CD14-positive monocyte (primary cell): ENCODE results near the gene IL18RAP. TPM values are rescaled to one million over a fixed set of nuclear protein-coding genes. Genes with fewer than 3 reads are reported as not detected.

Source experiments
- DNase-seq, 3 donors: peaks; one replicate each; pipeline ENCODE4 v3.0.0-alpha.2; 2011 to 2022
- H2AFZ ChIP-seq: 2 replicates; pipeline ENCODE4 v1.6.0; 2012; ENCODE audit warnings: mild to moderate bottlenecking, low read depth, low read length, inconsistent platforms; ENCODE audit not compliant: insufficient read depth, poor library complexity, severe bottlenecking
- H3K27ac ChIP-seq, 2 donors: 1 replicate in 1 of 2; 2 replicates in 1 of 2; pipeline ENCODE4 v1.5.1; 2012 to 2013; ENCODE audit warnings: low read length in 2 of 2, control low read depth in 1 of 2, inconsistent platforms in 1 of 2, low read depth in 1 of 2, mild to moderate bottlenecking in 1 of 2
- H3K27me3 ChIP-seq, 2 donors: one replicate each; pipeline versions ENCODE4 v1.6.0 to v1.6.1; 2011 to 2013; ENCODE audit warnings: low read length in 2 of 2; ENCODE audit not compliant: control insufficient read depth in 2 of 2, insufficient read depth in 2 of 2
- H3K36me3 ChIP-seq, 2 donors: replicated peaks in 1 of 2; 1 replicate in 1 of 2; 2 replicates in 1 of 2; pipeline versions ENCODE4 v1.5.1 to v1.6.1; 2012 to 2013; ENCODE audit warnings: low read length in 2 of 2, control low read depth in 1 of 2, inconsistent platforms in 1 of 2, mild to moderate bottlenecking in 1 of 2; ENCODE audit not compliant: insufficient read depth in 2 of 2, control insufficient read depth in 1 of 2
- H3K4me1 ChIP-seq, 2 donors: 1 replicate in 1 of 2; 2 replicates in 1 of 2; pipeline versions ENCODE4 v1.5.1 to v1.6.1; 2012 to 2013; ENCODE audit warnings: low read length in 2 of 2, control low read depth in 1 of 2, inconsistent platforms in 1 of 2, mild to moderate bottlenecking in 1 of 2, moderate library complexity in 1 of 2; ENCODE audit not compliant: insufficient read depth in 2 of 2, control insufficient read depth in 1 of 2
- H3K4me2 ChIP-seq: replicated peaks from 2 replicates; pipeline ENCODE3; 2012; ENCODE audit warnings: low read length, moderate library complexity, mild to moderate bottlenecking; ENCODE audit not compliant: poor library complexity, severe bottlenecking; ENCODE audit errors: extremely low read depth
- H3K4me3 ChIP-seq, 3 experiments: fragments of 200-600 bp in 1 of 3; sonication (generic) in 1 of 3; replicated peaks in 1 of 3; 1 replicate in 2 of 3; 2 replicates in 1 of 3; pipeline ENCODE4 v1.5.1; 2011 to 2013; ENCODE audit warnings: low read length in 3 of 3, mild to moderate bottlenecking in 3 of 3, control low read depth in 2 of 3, low read depth in 2 of 3, inconsistent platforms in 1 of 3, moderate library complexity in 1 of 3
- H3K79me2 ChIP-seq: 2 replicates; pipeline ENCODE4 v1.6.0; 2012; ENCODE audit warnings: mild to moderate bottlenecking, control low read depth, inconsistent platforms, low read length, moderate library complexity; ENCODE audit not compliant: insufficient read depth
- H3K9ac ChIP-seq: 2 replicates; pipeline ENCODE4 v1.6.0; 2017; ENCODE audit warnings: low read length, mild to moderate bottlenecking; ENCODE audit not compliant: insufficient read depth, poor library complexity, severe bottlenecking
- H3K9me3 ChIP-seq, 2 donors: replicated peaks in 1 of 2; 1 replicate in 1 of 2; 2 replicates in 1 of 2; pipeline versions ENCODE4 v1.5.1 to v1.6.1; 2012 to 2013; ENCODE audit warnings: low read length in 2 of 2, control low read depth in 1 of 2; ENCODE audit not compliant: control insufficient read depth in 1 of 2, insufficient read depth in 1 of 2
- H4K20me1 ChIP-seq: 2 replicates; pipeline ENCODE4 v1.6.0; 2012; ENCODE audit warnings: mild to moderate bottlenecking, low read length, control low read depth, moderate library complexity; ENCODE audit not compliant: insufficient read depth
- H3K27ac Mint-ChIP-seq, 7 donors: one replicate each; pipeline ENCODE4 v1.8.0; 2020; ENCODE audit warnings: mild to moderate bottlenecking in 7 of 7, mixed read lengths in 7 of 7, moderate library complexity in 6 of 7, inconsistent platforms in 2 of 7
- H3K27me3 Mint-ChIP-seq, 3 donors: one replicate each; pipeline ENCODE4 v1.8.0; 2021 to 2022; ENCODE audit warnings: low read depth in 3 of 3, mild to moderate bottlenecking in 3 of 3, mixed read lengths in 3 of 3, moderate library complexity in 3 of 3, inconsistent platforms in 1 of 3
- H3K36me3 Mint-ChIP-seq, 2 donors: one replicate each; pipeline ENCODE4 v1.8.0; 2020; ENCODE audit warnings: mixed read lengths in 2 of 2, inconsistent platforms in 1 of 2, mild to moderate bottlenecking in 1 of 2
- H3K4me1 Mint-ChIP-seq: one replicate; pipeline ENCODE4 v1.8.0; 2020; ENCODE audit warnings: mild to moderate bottlenecking, mixed read lengths
- H3K4me3 Mint-ChIP-seq, 2 donors: one replicate each; pipeline ENCODE4 v1.8.0; 2020; ENCODE audit warnings: mild to moderate bottlenecking in 2 of 2, mixed read lengths in 2 of 2, moderate library complexity in 1 of 2
- H3K9me3 Mint-ChIP-seq, 7 donors: one replicate each; pipeline ENCODE4 v1.8.0; 2020 to 2022; ENCODE audit warnings: mixed read lengths in 7 of 7, mild to moderate bottlenecking in 6 of 7, moderate library complexity in 6 of 7, inconsistent platforms in 2 of 7
- CTCF ChIP-seq: fragments of 200-600 bp; IDR thresholded peaks from one replicate; pipeline ENCODE4 v1.8.0; 2022; ENCODE audit warnings: antibody characterized with exemption, mild to moderate bottlenecking
- WGBS: methylation state at CpG from one replicate; pipeline ENCODE4 v1.1.5; 2013; ENCODE audit warnings: missing lambda C conversion rate; ENCODE audit not compliant: insufficient coverage; 5-methylcytosine and 5-hydroxymethylcytosine counted together
- intact Hi-C, 2 donors: fragments of 100-400 bp; cut with micrococcal nuclease; formaldehyde crosslinking; loops; one replicate each; pipeline versions ENCODE4 v1.15.0 to v1.15.1; 2023
- polyA plus RNA-seq, 3 donors: library from polyadenylated mRNA; depleted of rRNA in 1 of 3; unstranded in 2 of 3; stranded (reverse) in 1 of 3; fragments of 300-500 nt in 2 of 3; fragments of >200 nt in 1 of 3; fragmentation: Illumina TruSeq in 2 of 3; gene quantifications; 1 replicate in 2 of 3; 2 replicates in 1 of 3; pipeline ENCODE4 v1.2.3, GENCODE V29; 2012 to 2021

Gene IL18RAP
- polyA plus RNA-seq, 3 donors: 0.24 TPM; not detected in 2

GRCh38 chr2:102474785-102475184 is 51.8 kb downstream of the IL18RAP start:
- intact Hi-C loops: loop anchor here (5.0 kb wide), 2 partner anchors 118 to 143 kb away; partner anchors contain the start of gene SLC9A2 (in 2 of the 2)

DNA sequence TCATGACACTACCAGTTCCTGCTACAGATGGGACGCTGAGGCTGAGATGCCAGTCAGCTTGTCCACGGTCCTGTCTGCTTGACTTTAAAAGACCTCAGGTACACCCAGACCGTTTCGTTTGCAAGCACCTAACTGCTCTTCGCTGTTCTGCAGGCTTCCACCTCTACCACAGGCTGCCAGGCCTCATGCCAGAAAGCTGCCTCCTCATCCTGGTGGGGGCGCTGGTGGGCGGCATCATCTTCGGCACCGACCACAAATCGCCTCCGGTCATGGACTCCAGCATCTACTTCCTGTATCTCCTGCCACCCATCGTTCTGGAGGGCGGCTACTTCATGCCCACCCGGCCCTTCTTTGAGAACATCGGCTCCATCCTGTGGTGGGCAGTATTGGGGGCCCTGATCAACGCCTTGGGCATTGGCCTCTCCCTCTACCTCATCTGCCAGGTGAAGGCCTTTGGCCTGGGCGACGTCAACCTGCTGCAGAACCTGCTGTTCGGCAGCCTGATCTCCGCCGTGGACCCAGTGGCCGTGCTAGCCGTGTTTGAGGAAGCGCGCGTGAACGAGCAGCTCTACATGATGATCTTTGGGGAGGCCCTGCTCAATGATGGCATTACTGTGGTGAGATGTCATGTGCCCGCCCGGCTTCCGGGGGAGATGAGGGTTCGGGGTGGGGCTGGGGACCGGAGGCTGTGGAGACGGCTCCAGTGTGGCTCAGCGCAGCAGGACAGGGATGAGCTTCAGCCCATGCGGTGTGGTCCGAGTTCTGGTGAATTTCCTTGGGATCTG is 55.9 kb downstream of the IL18RAP start:
- no peak overlapping the region for H3K27ac Mint-ChIP-seq
- peaks cover 0 to 4% of the 10 kb centered on the region in 2 donors for H3K27me3 ChIP-seq
- no peak for DNase-seq
- WGBS: 95% methylated on average over 23 of the region's 36 CpGs
- no peak for TF ChIP-seq CTCF
- H3K4me2 ChIP-seq: no peak overlapping the region
- H4K20me1 ChIP-seq: no peaks in the 10 kb centered on the region
- H3K79me2 ChIP-seq: no peaks in the 10 kb centered on the region
- H2AFZ ChIP-seq: no peak overlapping the region
- no peak overlapping the region for H3K9ac ChIP-seq
- no peak overlapping the region for H3K4me3 ChIP-seq
- H3K27me3 Mint-ChIP-seq: peaks cover 0 to 15% (median 4%) of the 10 kb centered on the region in 3 donors
- intact Hi-C loops: no loop called here
- H3K27ac ChIP-seq: no peak overlapping the region
- no peaks in the 10 kb centered on the region for H3K4me1 Mint-ChIP-seq
- no peaks in the 10 kb centered on the region for H3K9me3 ChIP-seq
- no peak overlapping the region for H3K4me3 Mint-ChIP-seq
- H3K36me3 Mint-ChIP-seq: no peaks in the 10 kb centered on the region
- no peaks in the 10 kb centered on the region for H3K36me3 ChIP-seq
- H3K4me1 ChIP-seq: no peaks in the 10 kb centered on the region
- H3K9me3 Mint-ChIP-seq: peaks cover 0 to 2% (median 0%) of the 10 kb centered on the region in 7 donors

More at GRCh38 chr2:102474785-102475184, 51.8 kb downstream of the IL18RAP start:
- H3K27me3 Mint-ChIP-seq: peaks cover 1 to 25% (median 5%) of the 10 kb centered on the region in 3 donors
- no peaks in the 10 kb centered on the region for H3K4me1 Mint-ChIP-seq
- H3K4me3 Mint-ChIP-seq: no peak overlapping the region
- peaks cover 2 to 11% (median 5%) of the 10 kb centered on the region in 7 donors for H3K9me3 Mint-ChIP-seq
- Histone ChIP-seq H3K9me3 (no peaks in the 10 kb centered on the region), H3K36me3 (no peaks in the 10 kb centered on the region), H3K9ac (no peak overlapping the region), H3K4me1 (no peaks in the 10 kb centered on the region), H3K4me3 (no peak overlapping the region), H3K27me3 (peaks cover 10 to 11% of the 10 kb centered on the region in 2 donors), H3K79me2 (no peaks in the 10 kb centered on the region), H2AFZ (no peak overlapping the region), H4K20me1 (no peaks in the 10 kb centered on the region), H3K4me2 (no peak overlapping the region), H3K27ac (no peak overlapping the region)
- no peak for DNase-seq
- H3K36me3 Mint-ChIP-seq: no peaks in the 10 kb centered on the region
- TF ChIP-seq CTCF: no peak
- H3K27ac Mint-ChIP-seq: no peak overlapping the region
